Transverse colon (tissue), 4 donors: Measurements from ENCODE around the gene TROAP.

ENCODE experiments used
- POLR2A ChIP-seq: fragments of 450-650 bp; IDR thresholded peaks from one replicate; pipeline ENCODE4 v1.6.1; 2016; ENCODE audit warnings: antibody characterized with exemption, mild to moderate bottlenecking, moderate library complexity
- POLR2AphosphoS5 ChIP-seq, 3 donors: sonication (generic); formaldehyde crosslinking; IDR thresholded peaks; one replicate each; pipeline ENCODE4 v1.6.1; 2016; ENCODE audit warnings: antibody characterized with exemption in 3 of 3
- TF ChIP-seq, protein P1 (sequence below), 5 experiments: fragments of 200-600 bp in 3 of 5; fragments of 450-650 bp in 2 of 5; sonication (generic) in 3 of 5; IDR thresholded peaks; 1 replicate in 2 of 5; 2 replicates in 3 of 5; pipeline ENCODE4 v1.5.1; 2016 to 2017; ENCODE audit warnings: antibody characterized with exemption in 5 of 5, inconsistent platforms in 3 of 5, mild to moderate bottlenecking in 2 of 5, moderate library complexity in 1 of 5

GRCh38 chr12:49346659-49347310 lies 23.7 kb downstream of the TROAP start, which contains the start of gene DNAJC22:
- TF ChIP-seq POLR2AphosphoS5 (IDR thresholded peaks at IDR 0.05) (no peak), POLR2A (no peak)
- TF ChIP-seq, protein P1, sequence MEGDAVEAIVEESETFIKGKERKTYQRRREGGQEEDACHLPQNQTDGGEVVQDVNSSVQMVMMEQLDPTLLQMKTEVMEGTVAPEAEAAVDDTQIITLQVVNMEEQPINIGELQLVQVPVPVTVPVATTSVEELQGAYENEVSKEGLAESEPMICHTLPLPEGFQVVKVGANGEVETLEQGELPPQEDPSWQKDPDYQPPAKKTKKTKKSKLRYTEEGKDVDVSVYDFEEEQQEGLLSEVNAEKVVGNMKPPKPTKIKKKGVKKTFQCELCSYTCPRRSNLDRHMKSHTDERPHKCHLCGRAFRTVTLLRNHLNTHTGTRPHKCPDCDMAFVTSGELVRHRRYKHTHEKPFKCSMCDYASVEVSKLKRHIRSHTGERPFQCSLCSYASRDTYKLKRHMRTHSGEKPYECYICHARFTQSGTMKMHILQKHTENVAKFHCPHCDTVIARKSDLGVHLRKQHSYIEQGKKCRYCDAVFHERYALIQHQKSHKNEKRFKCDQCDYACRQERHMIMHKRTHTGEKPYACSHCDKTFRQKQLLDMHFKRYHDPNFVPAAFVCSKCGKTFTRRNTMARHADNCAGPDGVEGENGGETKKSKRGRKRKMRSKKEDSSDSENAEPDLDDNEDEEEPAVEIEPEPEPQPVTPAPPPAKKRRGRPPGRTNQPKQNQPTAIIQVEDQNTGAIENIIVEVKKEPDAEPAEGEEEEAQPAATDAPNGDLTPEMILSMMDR (IDR thresholded peaks at IDR 0.05), result no peak
